ENCODE results near the gene LEO1. TPM values are rescaled to one million over a fixed set of nuclear protein-coding genes. Genes with fewer than 3 reads are reported as not detected.

The LEO1 gene
- total and polyA plus RNA-seq, 2 of the 13 experiments (the other 11 are each of a cell fraction or from before 2014, with no cell fraction given): 17.0 to 60.3 TPM

DNA sequence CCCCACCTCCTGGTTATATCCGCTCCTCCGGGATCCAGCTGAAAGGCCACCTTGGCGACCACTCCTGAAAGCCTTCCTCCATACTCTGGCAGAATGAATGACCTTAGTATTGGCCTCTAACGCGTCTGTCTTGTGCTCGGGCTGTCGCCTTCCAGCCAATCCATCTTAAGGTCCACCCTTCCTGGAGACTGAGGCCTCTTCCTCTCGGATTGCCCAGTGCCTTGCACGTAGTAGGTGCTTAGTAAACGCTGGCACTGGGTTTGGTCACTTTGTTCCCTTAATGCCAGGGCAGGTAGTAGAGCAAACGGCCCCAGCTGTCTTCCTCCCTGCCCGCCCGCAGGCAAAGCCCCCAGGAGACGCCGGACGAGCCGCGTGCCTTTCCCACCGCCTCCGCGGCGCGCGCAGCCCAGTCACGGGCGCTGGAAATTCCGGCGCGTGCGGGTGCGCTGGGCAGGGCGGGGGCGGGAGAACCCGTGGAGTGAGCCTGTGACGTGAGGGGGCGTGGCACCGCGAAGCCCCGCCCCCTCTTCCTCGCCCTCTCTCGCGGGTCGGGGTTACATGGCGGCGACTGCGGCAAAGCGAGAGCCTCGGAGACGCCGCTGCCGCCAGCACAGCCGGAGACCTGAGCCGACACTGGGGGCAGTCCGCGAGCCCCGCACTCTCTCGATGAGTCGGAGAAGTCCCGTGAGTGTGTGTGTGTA is 47.3 kb upstream of the LEO1 start, which contains the start of gene MAPK6 (continued):
- TF ChIP-seq, protein P1, sequence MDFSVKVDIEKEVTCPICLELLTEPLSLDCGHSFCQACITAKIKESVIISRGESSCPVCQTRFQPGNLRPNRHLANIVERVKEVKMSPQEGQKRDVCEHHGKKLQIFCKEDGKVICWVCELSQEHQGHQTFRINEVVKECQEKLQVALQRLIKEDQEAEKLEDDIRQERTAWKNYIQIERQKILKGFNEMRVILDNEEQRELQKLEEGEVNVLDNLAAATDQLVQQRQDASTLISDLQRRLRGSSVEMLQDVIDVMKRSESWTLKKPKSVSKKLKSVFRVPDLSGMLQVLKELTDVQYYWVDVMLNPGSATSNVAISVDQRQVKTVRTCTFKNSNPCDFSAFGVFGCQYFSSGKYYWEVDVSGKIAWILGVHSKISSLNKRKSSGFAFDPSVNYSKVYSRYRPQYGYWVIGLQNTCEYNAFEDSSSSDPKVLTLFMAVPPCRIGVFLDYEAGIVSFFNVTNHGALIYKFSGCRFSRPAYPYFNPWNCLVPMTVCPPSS (IDR thresholded peaks at IDR 0.05): no peak
- TF ChIP-seq FOSL2 (CRISPR knock-in tag; IDR thresholded peaks at IDR 0.05): peak; percentile 63
- 0 out of 2 replicates have a peak, but pooled peaks have one; percentile 64 for TF ChIP-seq CAMTA2 (CRISPR knock-in tag; IDR thresholded peaks at IDR 0.05; ENCODE audit: borderline replicate concordance)
- TF ChIP-seq XBP1 (CRISPR knock-in tag; IDR thresholded peaks at IDR 0.05): no peak; the same call in 1 of the 2 replicates
- TF ChIP-seq ZC3H4 (CRISPR knock-in tag; IDR thresholded peaks at IDR 0.05; ENCODE audit: borderline replicate concordance): peak; percentile 85; the same call in 1 of the 2 replicates
- TF ChIP-seq ZBTB42 (CRISPR knock-in tag; IDR thresholded peaks at IDR 0.05): peak; percentile 90; the same call in 1 of the 2 replicates
- TF ChIP-seq RBM22 (optimal IDR thresholded peaks at IDR 0.05; ENCODE audit: low read length): no peak
- TF ChIP-seq, protein P2, sequence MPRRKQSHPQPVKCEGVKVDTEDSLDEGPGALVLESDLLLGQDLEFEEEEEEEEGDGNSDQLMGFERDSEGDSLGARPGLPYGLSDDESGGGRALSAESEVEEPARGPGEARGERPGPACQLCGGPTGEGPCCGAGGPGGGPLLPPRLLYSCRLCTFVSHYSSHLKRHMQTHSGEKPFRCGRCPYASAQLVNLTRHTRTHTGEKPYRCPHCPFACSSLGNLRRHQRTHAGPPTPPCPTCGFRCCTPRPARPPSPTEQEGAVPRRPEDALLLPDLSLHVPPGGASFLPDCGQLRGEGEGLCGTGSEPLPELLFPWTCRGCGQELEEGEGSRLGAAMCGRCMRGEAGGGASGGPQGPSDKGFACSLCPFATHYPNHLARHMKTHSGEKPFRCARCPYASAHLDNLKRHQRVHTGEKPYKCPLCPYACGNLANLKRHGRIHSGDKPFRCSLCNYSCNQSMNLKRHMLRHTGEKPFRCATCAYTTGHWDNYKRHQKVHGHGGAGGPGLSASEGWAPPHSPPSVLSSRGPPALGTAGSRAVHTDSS (CRISPR knock-in tag; conservative IDR thresholded peaks at IDR 0.05): no peak
- peak; percentile 59; the same call in 1 of the 2 replicates for TF ChIP-seq ZFY (CRISPR knock-in tag; IDR thresholded peaks at IDR 0.05)
- TF ChIP-seq, protein P3, sequence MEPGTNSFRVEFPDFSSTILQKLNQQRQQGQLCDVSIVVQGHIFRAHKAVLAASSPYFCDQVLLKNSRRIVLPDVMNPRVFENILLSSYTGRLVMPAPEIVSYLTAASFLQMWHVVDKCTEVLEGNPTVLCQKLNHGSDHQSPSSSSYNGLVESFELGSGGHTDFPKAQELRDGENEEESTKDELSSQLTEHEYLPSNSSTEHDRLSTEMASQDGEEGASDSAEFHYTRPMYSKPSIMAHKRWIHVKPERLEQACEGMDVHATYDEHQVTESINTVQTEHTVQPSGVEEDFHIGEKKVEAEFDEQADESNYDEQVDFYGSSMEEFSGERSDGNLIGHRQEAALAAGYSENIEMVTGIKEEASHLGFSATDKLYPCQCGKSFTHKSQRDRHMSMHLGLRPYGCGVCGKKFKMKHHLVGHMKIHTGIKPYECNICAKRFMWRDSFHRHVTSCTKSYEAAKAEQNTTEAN (CRISPR knock-in tag; conservative IDR thresholded peaks at IDR 0.05): peak; percentile 84
- peak; percentile 57; the same call in 1 of the 2 replicates for TF ChIP-seq SNAPC2 (CRISPR knock-in tag; IDR thresholded peaks at IDR 0.05)
- TF ChIP-seq SOX6 (IDR thresholded peaks at IDR 0.05): no peak
- peak; percentile 89 for TF ChIP-seq SOX6 (CRISPR knock-in tag; IDR thresholded peaks at IDR 0.05)
- peak; percentile 76 for TF ChIP-seq BRD4 (CRISPR knock-in tag; IDR thresholded peaks at IDR 0.05)
- TF ChIP-seq GPN1 (CRISPR knock-in tag; IDR thresholded peaks at IDR 0.05; ENCODE audit: borderline replicate concordance): no peak
- no peak for TF ChIP-seq ZNF124 (CRISPR knock-in tag; IDR thresholded peaks at IDR 0.05)
- TF ChIP-seq ELF4 (CRISPR knock-in tag; IDR thresholded peaks at IDR 0.05; ENCODE audit: borderline replicate concordance): 0 out of 2 replicates have a peak, but pooled peaks have one; percentile 33
- TF ChIP-seq, protein P4, sequence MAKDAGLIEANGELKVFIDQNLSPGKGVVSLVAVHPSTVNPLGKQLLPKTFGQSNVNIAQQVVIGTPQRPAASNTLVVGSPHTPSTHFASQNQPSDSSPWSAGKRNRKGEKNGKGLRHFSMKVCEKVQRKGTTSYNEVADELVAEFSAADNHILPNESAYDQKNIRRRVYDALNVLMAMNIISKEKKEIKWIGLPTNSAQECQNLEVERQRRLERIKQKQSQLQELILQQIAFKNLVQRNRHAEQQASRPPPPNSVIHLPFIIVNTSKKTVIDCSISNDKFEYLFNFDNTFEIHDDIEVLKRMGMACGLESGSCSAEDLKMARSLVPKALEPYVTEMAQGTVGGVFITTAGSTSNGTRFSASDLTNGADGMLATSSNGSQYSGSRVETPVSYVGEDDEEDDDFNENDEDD (CRISPR knock-in tag; IDR thresholded peaks at IDR 0.05; ENCODE audit: borderline replicate concordance): peak; percentile 92
- peak; percentile 70; the same call in 1 of the 2 replicates for TF ChIP-seq ZNF678 (CRISPR knock-in tag; IDR thresholded peaks at IDR 0.05)
- no peak for TF ChIP-seq FOXM1 (CRISPR knock-in tag; IDR thresholded peaks at IDR 0.05)
- TF ChIP-seq, protein P5, sequence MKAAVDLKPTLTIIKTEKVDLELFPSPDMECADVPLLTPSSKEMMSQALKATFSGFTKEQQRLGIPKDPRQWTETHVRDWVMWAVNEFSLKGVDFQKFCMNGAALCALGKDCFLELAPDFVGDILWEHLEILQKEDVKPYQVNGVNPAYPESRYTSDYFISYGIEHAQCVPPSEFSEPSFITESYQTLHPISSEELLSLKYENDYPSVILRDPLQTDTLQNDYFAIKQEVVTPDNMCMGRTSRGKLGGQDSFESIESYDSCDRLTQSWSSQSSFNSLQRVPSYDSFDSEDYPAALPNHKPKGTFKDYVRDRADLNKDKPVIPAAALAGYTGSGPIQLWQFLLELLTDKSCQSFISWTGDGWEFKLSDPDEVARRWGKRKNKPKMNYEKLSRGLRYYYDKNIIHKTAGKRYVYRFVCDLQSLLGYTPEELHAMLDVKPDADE (CRISPR knock-in tag; IDR thresholded peaks at IDR 0.05): 0 out of 2 replicates have a peak, but pooled peaks have one; percentile 9
- peak; percentile 92 for TF ChIP-seq ZNF329 (CRISPR knock-in tag; IDR thresholded peaks at IDR 0.05; ENCODE audit: low read depth)
- TF ChIP-seq CEBPB (IDR thresholded peaks at IDR 0.05; ENCODE audit: borderline replicate concordance, low read depth, low read length): no peak
- TF ChIP-seq KLF13 (CRISPR knock-in tag; IDR thresholded peaks at IDR 0.05): no peak; the same call in 1 of the 2 replicates

Data from HepG2 (cell line).